Chondrocyte (in vitro differentiated cells): ENCODE data around the gene HERPUD1. TPM values are rescaled to one million over a fixed set of nuclear protein-coding genes. Genes with fewer than 3 reads are reported as not detected.
"Not testable (repeated sequence)": the region's sequence is repeated elsewhere in the genome, so short reads cannot be mapped to it uniquely, and the experiment has no call there.

Source experiments
- DNase-seq: peaks from one replicate; pipeline ENCODE4 v3.0.0; 2021; ENCODE audit warnings: mixed read lengths, low spot score
- H3K27ac Mint-ChIP-seq: one replicate; pipeline ENCODE4 v1.8.0; 2021; ENCODE audit warnings: mild to moderate bottlenecking, moderate library complexity, mixed read lengths; ENCODE audit not compliant: unreplicated experiment
- H3K27me3 Mint-ChIP-seq: 2 replicates; pipeline ENCODE4 v1.8.0; 2021; ENCODE audit warnings: low read depth, mixed read lengths
- H3K36me3 Mint-ChIP-seq: 2 replicates; pipeline ENCODE4 v1.8.0; 2021; ENCODE audit warnings: low read depth, mixed read lengths
- H3K4me1 Mint-ChIP-seq: 2 replicates; pipeline ENCODE4 v1.8.0; 2021; ENCODE audit warnings: low read depth, mild to moderate bottlenecking, mixed read lengths
- H3K4me3 Mint-ChIP-seq: one replicate; pipeline ENCODE4 v1.8.0; 2021; ENCODE audit warnings: mild to moderate bottlenecking, moderate library complexity, mixed read lengths; ENCODE audit not compliant: unreplicated experiment
- H3K9me3 Mint-ChIP-seq: 2 replicates; pipeline ENCODE4 v1.8.0; 2021; ENCODE audit warnings: low read depth, mixed read lengths
- long read RNA-seq: library from polyadenylated mRNA; stranded (forward); transcript quantifications from one replicate; pipeline ENCODE4 v2.0.0, GENCODE V29; 2021
- total RNA-seq: library from RNA; stranded (reverse); gene quantifications from 3 replicates; pipeline ENCODE4 v1.2.1, GENCODE V29; 2021
- TF ChIP-seq, protein P1 (sequence below): fragments of 200-600 bp; sonication (generic); IDR thresholded peaks from 2 replicates; pipeline ENCODE4 v1.5.0; 2021; ENCODE audit warnings: antibody characterized with exemption, mild to moderate bottlenecking, moderate library complexity

The HERPUD1 gene, protein sequence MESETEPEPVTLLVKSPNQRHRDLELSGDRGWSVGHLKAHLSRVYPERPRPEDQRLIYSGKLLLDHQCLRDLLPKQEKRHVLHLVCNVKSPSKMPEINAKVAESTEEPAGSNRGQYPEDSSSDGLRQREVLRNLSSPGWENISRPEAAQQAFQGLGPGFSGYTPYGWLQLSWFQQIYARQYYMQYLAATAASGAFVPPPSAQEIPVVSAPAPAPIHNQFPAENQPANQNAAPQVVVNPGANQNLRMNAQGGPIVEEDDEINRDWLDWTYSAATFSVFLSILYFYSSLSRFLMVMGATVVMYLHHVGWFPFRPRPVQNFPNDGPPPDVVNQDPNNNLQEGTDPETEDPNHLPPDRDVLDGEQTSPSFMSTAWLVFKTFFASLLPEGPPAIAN
- 146 to 236 TPM (median 223 TPM) in 3 replicates for total RNA-seq
- long read RNA-seq, transcript HERPUD1-209 (5 exons, 2,199 nt): minor isoform, 6 of 672 reads
- long read RNA-seq, transcript HERPUD1-204 (8 exons, 2,946 nt): major isoform, 572 of 672 reads
- long read RNA-seq, transcript HERPUD1-201 (8 exons, 1,862 nt): minor isoform, 52 of 672 reads
- long read RNA-seq, partial matches to known transcripts: 12 of 672 reads
- long read RNA-seq, other reads (novel, unspliced or antisense): 25 of 672 reads

DNA sequence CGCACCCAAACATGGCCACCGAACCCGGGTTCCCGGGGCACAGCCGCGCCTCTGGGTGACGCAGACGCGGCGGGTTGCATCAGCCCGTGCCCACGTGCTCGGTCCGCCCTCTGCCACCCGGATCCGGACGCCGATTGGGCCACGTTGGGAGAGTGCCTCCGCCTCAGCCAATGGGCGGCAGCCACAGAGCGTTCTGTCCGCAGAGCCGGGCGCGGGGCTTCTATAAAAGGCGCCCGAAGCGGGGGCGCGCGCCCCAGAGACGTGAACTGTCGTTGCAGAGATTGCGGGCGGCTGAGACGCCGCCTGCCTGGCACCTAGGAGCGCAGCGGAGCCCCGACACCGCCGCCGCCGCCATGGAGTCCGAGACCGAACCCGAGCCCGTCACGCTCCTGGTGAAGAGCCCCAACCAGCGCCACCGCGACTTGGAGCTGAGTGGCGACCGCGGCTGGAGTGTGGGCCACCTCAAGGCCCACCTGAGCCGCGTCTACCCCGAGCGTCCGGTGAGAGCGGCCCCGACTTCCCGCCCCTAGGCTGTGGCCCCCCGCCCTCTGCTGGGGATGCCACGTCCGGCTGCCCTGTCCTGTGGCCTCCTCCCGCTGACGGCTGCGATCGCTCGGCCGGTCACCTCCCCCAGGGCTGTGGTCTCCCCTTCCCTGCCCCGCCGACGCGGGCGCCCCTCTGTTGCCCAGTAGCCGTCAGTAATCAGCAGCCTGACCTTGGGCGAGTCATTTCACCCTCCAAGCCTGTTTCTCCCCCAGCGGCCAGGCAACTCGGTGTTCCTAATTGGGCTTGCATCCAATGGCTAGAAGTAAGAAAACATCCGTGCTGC is at the start of gene HERPUD1:
Gene HERPUD1, plus strand, starts transcription at position 251 of the 829 bp plus-strand sequence. Its CDS starts 103 bp downstream, at position 354.
- H3K36me3 Mint-ChIP-seq: peaks cover 36% of the 10 kb centered on the region
- peak within 1 kb of the TSS; percentile 99 for H3K27ac Mint-ChIP-seq
- no peaks in the 10 kb centered on the region for H3K27me3 Mint-ChIP-seq
- peak within 1 kb of the TSS; percentile 97 for H3K4me3 Mint-ChIP-seq
- TF ChIP-seq, protein P1, sequence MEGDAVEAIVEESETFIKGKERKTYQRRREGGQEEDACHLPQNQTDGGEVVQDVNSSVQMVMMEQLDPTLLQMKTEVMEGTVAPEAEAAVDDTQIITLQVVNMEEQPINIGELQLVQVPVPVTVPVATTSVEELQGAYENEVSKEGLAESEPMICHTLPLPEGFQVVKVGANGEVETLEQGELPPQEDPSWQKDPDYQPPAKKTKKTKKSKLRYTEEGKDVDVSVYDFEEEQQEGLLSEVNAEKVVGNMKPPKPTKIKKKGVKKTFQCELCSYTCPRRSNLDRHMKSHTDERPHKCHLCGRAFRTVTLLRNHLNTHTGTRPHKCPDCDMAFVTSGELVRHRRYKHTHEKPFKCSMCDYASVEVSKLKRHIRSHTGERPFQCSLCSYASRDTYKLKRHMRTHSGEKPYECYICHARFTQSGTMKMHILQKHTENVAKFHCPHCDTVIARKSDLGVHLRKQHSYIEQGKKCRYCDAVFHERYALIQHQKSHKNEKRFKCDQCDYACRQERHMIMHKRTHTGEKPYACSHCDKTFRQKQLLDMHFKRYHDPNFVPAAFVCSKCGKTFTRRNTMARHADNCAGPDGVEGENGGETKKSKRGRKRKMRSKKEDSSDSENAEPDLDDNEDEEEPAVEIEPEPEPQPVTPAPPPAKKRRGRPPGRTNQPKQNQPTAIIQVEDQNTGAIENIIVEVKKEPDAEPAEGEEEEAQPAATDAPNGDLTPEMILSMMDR: peak; percentile 58
- peaks cover 39% of the 10 kb centered on the region for H3K4me1 Mint-ChIP-seq
- peak; percentile 99 for DNase-seq
- no peaks in the 10 kb centered on the region for H3K9me3 Mint-ChIP-seq

DNA sequence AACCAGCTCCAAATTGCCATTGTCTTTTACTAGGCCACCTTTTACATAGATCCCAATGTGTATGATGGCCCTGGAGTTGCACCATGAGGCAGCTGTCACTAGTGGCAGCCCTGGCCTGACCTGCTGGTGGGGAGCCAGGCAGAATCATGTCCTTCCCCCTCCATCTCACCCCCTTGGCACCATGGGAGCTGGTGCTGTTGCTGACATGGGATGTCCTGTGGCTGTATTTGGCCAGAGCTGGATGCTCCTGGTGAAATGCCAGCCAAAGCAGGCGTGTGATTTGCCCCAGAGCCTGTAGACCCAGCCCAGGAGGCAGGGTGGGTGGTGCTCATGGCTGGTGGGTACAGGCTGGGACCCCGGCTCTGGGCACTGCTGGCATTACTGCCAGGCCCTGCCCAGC is 48.4 kb upstream of the HERPUD1 start:
- H3K27ac Mint-ChIP-seq: no peak overlapping the region
- TF ChIP-seq, protein P1: no peak
- peak; percentile 30 for DNase-seq
- no peaks in the 10 kb centered on the region for H3K9me3 Mint-ChIP-seq
- no peaks in the 10 kb centered on the region for H3K27me3 Mint-ChIP-seq
- no peaks in the 10 kb centered on the region for H3K4me1 Mint-ChIP-seq
- H3K36me3 Mint-ChIP-seq: no peaks in the 10 kb centered on the region
- no peak overlapping the region for H3K4me3 Mint-ChIP-seq

DNA sequence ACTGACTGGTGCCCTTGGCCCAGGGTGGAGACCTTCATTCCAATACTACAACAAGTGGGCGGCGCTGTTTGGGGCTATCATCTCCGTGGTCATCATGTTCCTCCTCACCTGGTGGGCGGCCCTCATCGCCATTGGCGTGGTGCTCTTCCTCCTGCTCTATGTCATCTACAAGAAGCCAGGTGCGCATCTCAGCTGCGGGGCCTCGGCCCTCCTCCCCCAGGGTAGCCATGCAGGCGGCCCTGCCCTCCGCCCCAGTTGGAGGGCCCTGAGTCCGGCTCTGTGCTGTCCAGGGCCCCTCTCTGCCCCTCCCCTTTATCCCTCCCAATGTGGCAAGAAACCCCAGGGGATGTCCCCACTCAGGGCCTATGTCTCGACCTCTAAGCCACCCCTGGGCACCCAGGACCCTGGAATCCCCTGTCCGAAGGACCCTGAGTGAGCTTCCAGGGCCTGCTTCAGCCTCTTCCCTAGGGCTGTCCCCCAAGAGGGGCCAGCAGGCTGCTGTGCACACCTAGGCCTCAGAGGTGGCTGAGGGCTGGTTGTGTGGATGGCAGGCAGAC is 47.8 kb upstream of the HERPUD1 start:
- Mint-ChIP-seq H3K36me3 (no peaks in the 10 kb centered on the region), H3K4me3 (no peak overlapping the region), H3K9me3 (no peaks in the 10 kb centered on the region), H3K27ac (no peak overlapping the region), H3K27me3 (no peaks in the 10 kb centered on the region), H3K4me1 (no peaks in the 10 kb centered on the region)
- TF ChIP-seq, protein P1: no peak
- peak; percentile 82 for DNase-seq

DNA sequence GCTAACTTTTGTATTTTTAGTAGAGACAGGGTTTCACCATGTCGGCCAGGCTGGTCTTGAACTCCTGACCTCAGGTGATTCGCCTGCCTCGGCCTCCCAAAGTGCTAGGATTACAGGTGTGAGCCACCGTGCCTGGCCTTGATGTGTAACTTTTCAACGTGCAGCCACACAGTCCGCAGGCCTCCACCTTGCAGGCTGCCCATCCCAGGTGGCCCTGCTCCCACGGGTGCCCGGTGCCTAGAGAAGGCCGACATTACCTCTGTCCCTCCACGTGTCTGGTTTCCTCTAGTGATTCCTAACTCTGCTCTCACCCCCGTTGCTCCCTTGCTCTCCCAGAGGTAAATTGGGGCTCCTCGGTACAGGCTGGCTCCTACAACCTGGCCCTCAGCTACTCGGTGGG is 47.0 kb upstream of the HERPUD1 start:
- H3K27ac Mint-ChIP-seq, H3K27me3 Mint-ChIP-seq, H3K4me1 Mint-ChIP-seq, H3K36me3 Mint-ChIP-seq, H3K4me3 Mint-ChIP-seq, H3K9me3 Mint-ChIP-seq, DNase-seq: not testable (repeated sequence)

DNA sequence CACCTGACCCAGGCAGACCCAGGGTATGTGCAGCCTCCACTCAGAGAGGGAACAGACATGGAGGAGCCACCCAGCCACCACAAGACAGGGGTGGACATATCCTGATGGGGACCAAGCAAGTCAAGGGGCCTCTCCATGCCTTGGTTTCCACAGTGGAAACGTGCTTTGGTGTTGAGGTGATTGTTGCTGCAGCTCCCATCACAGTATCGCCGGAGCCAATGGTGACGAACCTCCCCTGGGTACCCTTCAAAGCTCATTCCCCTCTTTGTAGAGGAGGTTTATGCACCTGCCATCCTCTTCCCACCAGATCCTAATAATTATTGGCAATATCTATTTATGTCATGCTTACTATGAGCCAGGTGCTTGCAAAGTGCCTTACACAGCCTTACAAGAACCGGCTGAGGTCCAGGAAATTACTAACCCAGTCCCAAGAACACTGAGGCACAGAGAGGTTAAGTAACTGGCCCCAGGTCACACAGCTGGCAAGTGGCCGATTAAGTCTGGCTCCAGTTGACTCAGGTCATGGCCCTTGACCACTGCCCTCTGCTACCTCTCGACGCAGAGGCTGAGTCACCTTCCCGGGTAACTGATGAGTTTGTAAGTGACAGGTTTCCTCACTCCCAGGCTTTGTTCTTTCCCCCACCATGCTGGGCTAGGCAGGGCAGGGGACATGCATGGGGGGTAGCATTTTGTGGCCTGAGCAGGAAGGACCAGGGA is 46.3 kb upstream of the HERPUD1 start:
- Mint-ChIP-seq H3K27ac (no peak overlapping the region), H3K36me3 (no peaks in the 10 kb centered on the region), H3K4me3 (no peak overlapping the region), H3K9me3 (no peaks in the 10 kb centered on the region), H3K27me3 (no peaks in the 10 kb centered on the region), H3K4me1 (no peaks in the 10 kb centered on the region)
- TF ChIP-seq, protein P1: no peak
- DNase-seq: no peak
